Neural cell (in vitro differentiated cells): ENCODE results near the gene C16orf54.

ENCODE experiments used
- CTCF ChIP-seq: fragments of 450-650 bp; IDR thresholded peaks from 2 replicates; pipeline ENCODE4 v1.5.1; 2014; ENCODE audit warnings: antibody characterized with exemption, mild to moderate bottlenecking, moderate library complexity; ENCODE audit not compliant: poor library complexity, severe bottlenecking
- EP300 ChIP-seq: fragments of 450-650 bp; conservative IDR thresholded peaks from 2 replicates; pipeline ENCODE4 v1.6.1; 2014; ENCODE audit warnings: antibody characterized with exemption, mild to moderate bottlenecking, moderate library complexity; ENCODE audit not compliant: poor library complexity, severe bottlenecking
- EZH2 ChIP-seq: fragments of 200-600, 300-800 bp; shearing (Covaris generic), sonication (generic); IDR thresholded peaks from 2 replicates; pipeline ENCODE4 v1.6.1; 2014; ENCODE audit warnings: antibody characterized with exemption, low read length, borderline replicate concordance, mild to moderate bottlenecking; ENCODE audit not compliant: insufficient read depth, poor library complexity, severe bottlenecking
- MXI1 ChIP-seq: fragments of 450-650 bp; conservative IDR thresholded peaks from 2 replicates; pipeline ENCODE4 v1.6.1; 2014; ENCODE audit warnings: antibody characterized with exemption, mild to moderate bottlenecking; ENCODE audit not compliant: poor library complexity, severe bottlenecking
- POLR2AphosphoS5 ChIP-seq: IDR thresholded peaks from 2 replicates; pipeline ENCODE4 v1.6.1; 2012
- RAD21 ChIP-seq: fragments of 450-650 bp; conservative IDR thresholded peaks from 2 replicates; pipeline ENCODE4 v1.6.1; 2014; ENCODE audit warnings: antibody characterized with exemption, mild to moderate bottlenecking, moderate library complexity
- REST ChIP-seq: IDR thresholded peaks from 2 replicates; pipeline ENCODE4 v1.6.1; 2012; ENCODE audit warnings: borderline replicate concordance
- SMC3 ChIP-seq: fragments of 450-650 bp; conservative IDR thresholded peaks from 2 replicates; pipeline ENCODE4 v1.6.1; 2014; ENCODE audit warnings: antibody characterized with exemption, mild to moderate bottlenecking, moderate library complexity; ENCODE audit not compliant: poor library complexity
- TAF1 ChIP-seq: IDR thresholded peaks from 2 replicates; pipeline ENCODE4 v1.6.1; 2012; ENCODE audit warnings: low read depth

GRCh38 chr16:29766571-29766970, 20.8 kb upstream of the C16orf54 start:
- TF ChIP-seq CTCF (no peak), EP300 (no peak), RAD21 (no peak), REST (no peak), EZH2 (no peak), POLR2AphosphoS5 (no peak), SMC3 (no peak), TAF1 (no peak), MXI1 (no peak)
